NCI-H2081 (cell line): ENCODE data around the gene COCH.
"Not testable (repeated sequence)": the region's sequence is repeated elsewhere in the genome, so short reads cannot be mapped to it uniquely, and the experiment has no call there.

Source experiments
- DNase-seq, 2 experiments: peaks; one replicate each; lab custom pipeline; 2025; lab: John Stamatoyannopoulos, UW

COCH gene

GRCh38 chr14:30875788-30876053 lies 1.4 kb downstream of the COCH start:
- peak in 1 of 2 experiments; percentile 33 for DNase-seq

- DNase-seq: no peak
Observed at GRCh38 chr14:30876692-30877091, 2.3 kb downstream of the COCH start.

- DNase-seq: no peak
Observed at GRCh38 chr14:30882431-30882830, 8.1 kb downstream of the COCH start.

- no peak for DNase-seq
Observed at GRCh38 chr14:30883508-30884294, 9.3 kb downstream of the COCH start.

GRCh38 chr14:30884901-30885300 lies 10.5 kb downstream of the COCH start:
- no peak for DNase-seq

- DNase-seq: no peak
Observed at GRCh38 chr14:30885840-30886740, 11.7 kb downstream of the COCH start.

GRCh38 chr14:30888480-30889243 lies 14.3 kb downstream of the COCH start:
- no peak for DNase-seq

GRCh38 chr14:30889244-30889594 lies 14.9 kb downstream of the COCH start:
- no peak for DNase-seq

- no peak for DNase-seq
Observed at GRCh38 chr14:30893819-30894218, 19.5 kb downstream of the COCH start.

- DNase-seq: no peak
Observed at GRCh38 chr14:30894923-30895515, 20.7 kb downstream of the COCH start.

GRCh38 chr14:30896435-30896834 lies 22.1 kb downstream of the COCH start:
- DNase-seq: no peak

GRCh38 chr14:30897121-30897520 lies 22.8 kb downstream of the COCH start:
- DNase-seq: not testable (repeated sequence)

GRCh38 chr14:30903285-30904124 lies 29.1 kb downstream of the COCH start:
- DNase-seq: no peak

GRCh38 chr14:30906752-30907658 lies 32.6 kb downstream of the COCH start:
- peak in 1 of 2 experiments; percentile 22 for DNase-seq

- DNase-seq: no peak
Observed at GRCh38 chr14:30907659-30908057, 33.3 kb downstream of the COCH start.

- DNase-seq: no peak
Observed at GRCh38 chr14:30908826-30909225, 34.5 kb downstream of the COCH start.

- no peak for DNase-seq
Observed at GRCh38 chr14:30914812-30915211, 40.5 kb downstream of the COCH start.

GRCh38 chr14:30915596-30915995 lies 41.2 kb downstream of the COCH start:
- no peak for DNase-seq

- peak in 1 of 2 experiments; percentile 6 for DNase-seq
Observed at GRCh38 chr14:30921305-30921704, 46.9 kb downstream of the COCH start.

GRCh38 chr14:30921788-30922187 lies 47.4 kb downstream of the COCH start:
- DNase-seq: no peak
